OCI-LY3 (cell line): ENCODE data around the gene PLA2G15.

ENCODE experiments used
- EZH2phosphoT487 ChIP-seq: fragments of 200-600 bp; shearing (Covaris generic); IDR thresholded peaks from 2 replicates; pipeline ENCODE4 v1.6.1; 2018; ENCODE audit warnings: antibody characterized with exemption, mixed run types, low read depth
- TF ChIP-seq, protein P1 (sequence below): fragments of 200-600, 300-600 bp; sonication (generic); IDR thresholded peaks from 2 replicates; pipeline ENCODE4 v1.5.1; 2014; ENCODE audit warnings: antibody characterized with exemption, low read length, low read depth

DNA sequence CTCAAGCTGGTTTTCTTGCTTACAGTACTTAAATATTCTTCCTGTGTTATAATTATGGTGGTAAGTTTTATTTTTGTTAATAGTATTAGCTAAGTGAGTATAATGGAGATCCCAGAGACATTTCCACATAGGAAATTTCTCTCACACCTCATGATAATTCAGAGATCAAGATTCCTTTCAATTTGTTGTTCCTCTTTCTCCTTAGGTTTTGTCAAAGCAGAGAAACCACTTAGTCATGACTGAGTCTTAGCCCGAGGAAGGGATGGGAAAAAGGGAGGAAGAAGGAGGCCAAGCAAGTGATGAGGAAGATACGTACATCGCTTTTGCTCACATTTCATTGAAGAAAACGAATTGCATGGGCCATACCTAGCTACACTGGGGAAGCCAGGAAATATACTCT is 27.7 kb upstream of the PLA2G15 start:
- TF ChIP-seq, protein P1, sequence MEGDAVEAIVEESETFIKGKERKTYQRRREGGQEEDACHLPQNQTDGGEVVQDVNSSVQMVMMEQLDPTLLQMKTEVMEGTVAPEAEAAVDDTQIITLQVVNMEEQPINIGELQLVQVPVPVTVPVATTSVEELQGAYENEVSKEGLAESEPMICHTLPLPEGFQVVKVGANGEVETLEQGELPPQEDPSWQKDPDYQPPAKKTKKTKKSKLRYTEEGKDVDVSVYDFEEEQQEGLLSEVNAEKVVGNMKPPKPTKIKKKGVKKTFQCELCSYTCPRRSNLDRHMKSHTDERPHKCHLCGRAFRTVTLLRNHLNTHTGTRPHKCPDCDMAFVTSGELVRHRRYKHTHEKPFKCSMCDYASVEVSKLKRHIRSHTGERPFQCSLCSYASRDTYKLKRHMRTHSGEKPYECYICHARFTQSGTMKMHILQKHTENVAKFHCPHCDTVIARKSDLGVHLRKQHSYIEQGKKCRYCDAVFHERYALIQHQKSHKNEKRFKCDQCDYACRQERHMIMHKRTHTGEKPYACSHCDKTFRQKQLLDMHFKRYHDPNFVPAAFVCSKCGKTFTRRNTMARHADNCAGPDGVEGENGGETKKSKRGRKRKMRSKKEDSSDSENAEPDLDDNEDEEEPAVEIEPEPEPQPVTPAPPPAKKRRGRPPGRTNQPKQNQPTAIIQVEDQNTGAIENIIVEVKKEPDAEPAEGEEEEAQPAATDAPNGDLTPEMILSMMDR: no peak
- TF ChIP-seq EZH2phosphoT487: no peak
